ENCODE measurements around the gene CDKN2AIP.
"Not testable (repeated sequence)": the region's sequence is repeated elsewhere in the genome, so short reads cannot be mapped to it uniquely, and the experiment has no call there.

Gene CDKN2AIP

GRCh38 chr4:183449193-183449882, 4.9 kb downstream of the CDKN2AIP start:
- TF ChIP-seq ZNF274 (IDR thresholded peaks at IDR 0.05; ENCODE audit: low read depth, low read length), result no peak
- no peak overlapping the region for H3K4me3 ChIP-seq (ENCODE audit: low read length)

- H3K4me3 ChIP-seq (ENCODE audit: low read length), result no peak overlapping the region
- TF ChIP-seq ZNF274 (IDR thresholded peaks at IDR 0.05; ENCODE audit: low read depth, low read length), result no peak
Measured at GRCh38 chr4:183450108-183450507, 5.7 kb downstream of the CDKN2AIP start.

GRCh38 chr4:183455431-183456195, 11.2 kb downstream of the CDKN2AIP start:
- H3K4me3 ChIP-seq (ENCODE audit: low read length), result no peak overlapping the region

GRCh38 chr4:183458005-183458404, 13.6 kb downstream of the CDKN2AIP start:
- H3K4me3 ChIP-seq (ENCODE audit: low read length), result no peak overlapping the region
- TF ChIP-seq ZNF274 (IDR thresholded peaks at IDR 0.05; ENCODE audit: low read depth, low read length), result no peak

More at GRCh38 chr4:183455431-183456195, 11.2 kb downstream of the CDKN2AIP start:
- TF ChIP-seq ZNF274 (IDR thresholded peaks at IDR 0.05; ENCODE audit: low read depth, low read length), result no peak

GRCh38 chr4:183463903-183464619, 19.6 kb downstream of the CDKN2AIP start:
- H3K4me3 ChIP-seq (ENCODE audit: low read length), result not testable (repeated sequence)

GRCh38 chr4:183465879-183466278, 21.4 kb downstream of the CDKN2AIP start:
- not testable (repeated sequence) for H3K4me3 ChIP-seq (ENCODE audit: low read length)

- H3K4me3 ChIP-seq (ENCODE audit: low read length), result no peak overlapping the region
- no peak for TF ChIP-seq ZNF274 (IDR thresholded peaks at IDR 0.05; ENCODE audit: low read depth, low read length)
Measured at GRCh38 chr4:183467246-183467645, 22.8 kb downstream of the CDKN2AIP start.

- H3K4me3 ChIP-seq (ENCODE audit: low read length), result no peak overlapping the region
- no peak for TF ChIP-seq ZNF274 (IDR thresholded peaks at IDR 0.05; ENCODE audit: low read depth, low read length)
Measured at GRCh38 chr4:183468210-183469095, 24.0 kb downstream of the CDKN2AIP start.

GRCh38 chr4:183469285-183469684, 24.8 kb downstream of the CDKN2AIP start:
- H3K4me3 ChIP-seq (ENCODE audit: low read length), result no peak overlapping the region
- no peak for TF ChIP-seq ZNF274 (IDR thresholded peaks at IDR 0.05; ENCODE audit: low read depth, low read length)

GRCh38 chr4:183469936-183470335, 25.5 kb downstream of the CDKN2AIP start:
- H3K4me3 ChIP-seq (ENCODE audit: low read length), result no peak overlapping the region
- TF ChIP-seq ZNF274 (IDR thresholded peaks at IDR 0.05; ENCODE audit: low read depth, low read length), result no peak

GRCh38 chr4:183470821-183471220, 26.4 kb downstream of the CDKN2AIP start:
- H3K4me3 ChIP-seq (ENCODE audit: low read length), result no peak overlapping the region
- TF ChIP-seq ZNF274 (IDR thresholded peaks at IDR 0.05; ENCODE audit: low read depth, low read length), result no peak

GRCh38 chr4:183471946-183472708, 27.7 kb downstream of the CDKN2AIP start:
- TF ChIP-seq ZNF274 (IDR thresholded peaks at IDR 0.05; ENCODE audit: low read depth, low read length), result no peak
- H3K4me3 ChIP-seq (ENCODE audit: low read length), result no peak overlapping the region

GRCh38 chr4:183478123-183478522, 33.7 kb downstream of the CDKN2AIP start:
- TF ChIP-seq ZNF274 (IDR thresholded peaks at IDR 0.05; ENCODE audit: low read depth, low read length), result no peak
- H3K4me3 ChIP-seq (ENCODE audit: low read length), result no peak overlapping the region

All from GM08714 (cell line).